NCI-H524 (cell line): Measurements from ENCODE around the gene HOATZ.

Experiments used
- DNase-seq, 2 experiments: peaks; one replicate each; lab custom pipeline; 2025; lab: John Stamatoyannopoulos, UW

Gene HOATZ

GRCh38 chr11:111549196-111549868 lies 34.8 kb downstream of the HOATZ start:
- DNase-seq: no peak

- no peak for DNase-seq
These were observed 35.3 kb downstream of the HOATZ start for GRCh38 chr11:111549869-111550203.

- no peak for DNase-seq
These were observed 35.7 kb downstream of the HOATZ start for GRCh38 chr11:111550258-111550657.

DNA sequence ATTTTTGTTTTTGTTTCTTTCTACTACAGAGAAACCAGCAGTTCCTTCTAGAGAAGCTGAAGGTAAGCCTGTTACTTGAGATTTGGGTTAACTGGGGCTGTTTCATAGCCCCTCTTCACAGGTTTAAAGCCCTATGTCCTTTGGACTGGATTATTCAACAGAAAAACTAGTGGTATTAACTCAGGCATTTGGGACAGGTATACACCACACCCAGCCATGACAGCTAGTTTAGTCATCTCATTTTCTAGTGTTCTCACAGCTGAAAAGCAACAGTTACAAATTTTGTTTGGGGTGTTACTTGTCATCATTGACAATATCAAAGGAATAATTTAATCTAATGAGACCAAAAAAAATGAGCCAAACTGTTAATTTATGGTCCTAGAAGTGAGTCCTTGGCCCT lies 40.0 kb downstream of the HOATZ start:
- no peak for DNase-seq

GRCh38 chr11:111555255-111555654 lies 40.7 kb downstream of the HOATZ start:
- no peak for DNase-seq

DNA sequence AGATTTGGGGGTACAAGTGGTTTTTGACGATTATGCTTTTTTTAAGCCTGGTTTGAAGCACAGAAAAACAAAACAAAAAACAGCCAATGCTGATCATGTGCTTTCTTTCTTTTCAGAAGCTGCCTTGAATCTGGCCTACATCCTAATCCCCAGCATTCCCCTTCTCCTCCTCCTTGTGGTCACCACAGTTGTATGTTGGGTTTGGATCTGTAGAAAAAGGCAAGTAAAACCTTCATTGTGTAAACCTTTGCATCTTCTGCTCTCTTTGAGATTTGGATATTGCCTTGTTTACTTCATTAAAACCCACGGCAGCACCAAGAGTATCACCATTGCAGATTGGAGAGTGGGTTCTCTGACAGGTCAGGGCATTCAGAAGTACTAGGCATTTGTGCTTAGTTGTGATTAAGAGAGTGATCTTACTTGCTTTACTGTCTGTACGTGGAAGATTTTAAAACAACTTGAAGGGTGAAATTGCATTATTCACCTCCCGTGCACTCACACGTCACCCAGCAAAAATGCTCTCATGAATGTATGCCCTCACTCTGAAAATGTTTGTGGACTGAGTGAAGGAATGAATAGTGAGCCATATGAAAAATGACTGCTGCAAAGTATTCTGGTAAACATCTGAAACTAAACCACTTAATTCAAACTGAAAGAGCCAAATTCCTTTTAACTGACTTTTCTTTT lies 43.0 kb downstream of the HOATZ start:
- DNase-seq: no peak

- DNase-seq: no peak
These were observed 45.4 kb downstream of the HOATZ start for GRCh38 chr11:111559800-111560464.

DNA sequence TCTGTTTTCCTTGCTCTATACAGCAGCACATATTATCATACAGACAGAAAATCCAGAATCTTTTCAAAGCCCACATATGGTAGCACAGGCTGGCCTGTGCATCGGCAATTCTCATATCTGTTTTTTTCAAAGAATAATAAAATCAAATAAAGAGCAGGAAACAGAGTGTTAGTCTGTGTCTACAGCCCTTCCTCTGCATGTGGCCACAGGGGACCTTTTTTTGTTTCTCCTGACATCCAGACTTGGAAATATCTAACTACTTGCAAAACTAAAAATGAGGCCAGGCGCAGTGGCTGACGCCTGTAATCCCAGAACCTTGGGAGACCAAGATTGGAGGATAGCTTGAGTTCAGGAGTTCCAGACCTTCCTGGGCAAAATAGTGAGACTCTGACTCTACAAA lies 46.2 kb downstream of the HOATZ start:
- DNase-seq: no peak

GRCh38 chr11:111561306-111561705 lies 46.7 kb downstream of the HOATZ start:
- no peak for DNase-seq

DNA sequence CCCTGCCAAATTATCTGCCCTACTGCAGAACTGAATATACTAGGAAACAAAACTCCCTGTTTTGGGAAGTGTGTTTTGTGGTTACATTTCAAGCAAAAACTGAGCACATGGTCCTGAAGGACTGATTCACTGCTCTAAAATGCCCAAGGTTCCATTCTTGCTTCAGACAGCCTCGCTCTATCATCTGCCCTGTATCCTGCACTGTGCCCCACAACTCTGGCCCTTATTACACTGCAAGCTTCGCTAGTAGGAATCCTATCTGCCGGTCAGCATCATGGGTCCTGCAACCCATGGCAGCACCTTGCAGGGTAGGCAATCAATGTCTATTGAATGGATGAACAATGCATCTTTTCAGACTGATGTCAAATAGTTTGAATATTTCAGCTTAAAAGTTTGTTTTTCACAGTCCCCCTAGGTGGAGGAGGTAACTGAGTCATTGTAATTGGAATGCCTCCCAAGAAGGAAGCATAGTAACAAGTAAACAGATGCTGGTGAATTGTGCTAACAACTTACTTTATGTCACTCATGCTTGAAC lies 47.3 kb downstream of the HOATZ start:
- no peak for DNase-seq

- no peak for DNase-seq
These were observed 48.3 kb downstream of the HOATZ start for GRCh38 chr11:111562692-111563389.

GRCh38 chr11:111565114-111565720 lies 50.6 kb downstream of the HOATZ start:
- DNase-seq: peak in 1 of 2 experiments; percentile 56

DNA sequence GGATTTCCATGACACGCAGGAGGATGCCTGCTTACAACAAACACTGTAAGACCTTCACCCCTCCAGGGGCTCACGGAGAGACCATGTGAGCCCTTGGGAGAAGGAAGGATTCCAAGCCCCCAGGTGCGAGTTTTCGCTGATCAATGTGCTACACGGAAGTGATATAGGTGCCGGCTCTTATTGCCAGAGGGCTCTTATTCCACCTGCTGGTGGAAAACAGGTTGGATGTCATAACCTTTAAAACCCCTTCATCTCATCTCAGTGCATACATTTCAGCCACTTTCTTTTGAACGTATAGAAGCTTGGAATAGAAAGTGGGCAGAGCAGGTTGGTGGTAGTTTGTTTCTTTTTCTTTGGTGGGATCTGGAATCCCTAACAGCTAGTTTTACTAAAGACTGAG lies 51.7 kb downstream of the HOATZ start:
- DNase-seq: no peak

DNA sequence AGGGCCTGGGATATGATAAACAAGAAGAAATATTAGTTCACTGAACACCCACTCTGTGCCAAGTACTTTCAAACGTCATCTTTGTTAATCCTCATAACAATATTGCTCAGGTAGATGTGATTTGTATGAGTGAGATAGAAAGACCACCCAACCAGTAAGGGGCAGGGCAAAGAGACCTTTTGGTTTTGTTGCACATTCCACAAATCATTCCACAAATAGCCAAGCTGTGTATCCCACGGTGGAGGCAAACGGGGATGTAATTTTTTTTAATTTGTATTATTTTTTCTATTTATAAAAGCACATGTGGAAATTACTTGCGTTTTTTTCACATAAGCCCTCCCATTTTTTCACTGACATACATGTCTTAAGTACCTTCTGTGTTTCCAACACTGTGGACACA lies 54.9 kb downstream of the HOATZ start:
- DNase-seq: no peak

- no peak for DNase-seq
These were observed 56.2 kb downstream of the HOATZ start for GRCh38 chr11:111570796-111571195.

DNA sequence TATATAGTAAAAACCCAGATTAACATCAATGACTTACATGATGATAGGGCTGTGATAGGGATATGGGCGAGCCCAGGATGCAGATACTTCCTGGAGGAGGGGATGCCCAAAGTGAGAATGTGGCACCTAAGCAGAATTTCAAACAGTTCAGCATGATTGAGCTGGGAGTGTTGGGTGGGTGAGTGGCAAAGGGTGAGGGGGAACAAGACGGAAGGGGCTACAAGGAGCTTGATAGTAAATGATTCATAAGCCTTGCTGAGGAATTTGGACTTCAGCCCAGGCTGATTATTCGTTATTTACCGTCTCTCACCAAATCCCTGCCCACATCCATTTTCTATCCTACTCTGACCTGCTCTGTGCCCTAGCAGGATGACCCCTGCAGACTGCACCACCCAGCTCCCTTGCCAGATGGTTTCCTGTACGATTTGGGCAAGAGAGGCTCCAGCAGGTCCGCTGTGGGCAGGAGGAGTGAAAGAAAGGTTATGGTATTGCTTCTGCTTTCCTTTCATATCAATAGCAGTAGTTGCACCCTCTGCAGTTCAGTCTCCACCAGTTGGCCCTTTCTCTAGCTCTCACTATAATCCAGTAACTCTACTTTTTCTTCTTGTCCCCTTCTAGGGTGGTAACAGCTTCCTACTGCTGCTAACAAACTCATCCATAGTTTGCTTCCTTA lies 57.4 kb downstream of the HOATZ start:
- no peak for DNase-seq

GRCh38 chr11:111572581-111572980 lies 58.0 kb downstream of the HOATZ start:
- no peak for DNase-seq

DNA sequence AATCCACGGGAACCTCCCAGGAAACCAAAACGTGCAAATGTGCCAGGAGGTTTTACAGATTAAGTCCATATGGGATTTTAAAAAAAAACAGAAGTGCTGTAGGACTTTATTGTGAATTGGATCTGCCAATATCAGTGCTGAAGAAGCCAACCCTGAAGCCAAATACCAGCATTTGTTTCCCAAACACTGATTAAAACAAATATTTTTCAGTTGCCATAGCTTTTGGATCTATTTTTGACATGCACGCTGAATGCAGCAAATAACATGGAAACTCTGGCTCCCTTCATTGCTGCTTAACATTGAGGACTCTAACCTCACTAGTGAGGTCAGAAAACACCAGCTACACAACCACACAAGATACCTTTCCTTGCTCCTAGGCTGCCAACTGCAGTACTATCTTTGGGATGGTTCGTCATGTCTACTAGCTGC lies 59.3 kb downstream of the HOATZ start:
- DNase-seq: peak in 1 of 2 experiments; percentile 15

- no peak for DNase-seq
These were observed 60.0 kb downstream of the HOATZ start for GRCh38 chr11:111574373-111575225.

DNA sequence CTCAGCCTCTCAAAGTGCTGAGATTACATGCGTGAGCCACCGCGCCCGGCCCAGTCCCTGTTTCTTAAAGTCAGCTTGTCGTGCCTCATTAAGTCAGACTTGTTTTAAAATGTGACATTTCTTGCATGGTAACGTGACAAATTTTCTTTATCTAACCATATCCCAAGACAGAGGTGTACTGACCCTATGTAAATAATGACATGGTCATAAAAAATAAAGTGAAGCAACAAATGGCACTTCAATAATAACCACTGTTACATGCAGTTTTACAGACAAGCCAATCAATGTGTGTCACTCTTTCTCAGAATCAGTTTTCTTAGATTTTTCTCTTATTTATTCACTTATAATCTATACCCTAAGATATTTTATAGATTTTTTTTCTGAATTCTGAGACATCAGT lies 61.2 kb downstream of the HOATZ start:
- DNase-seq: no peak

GRCh38 chr11:111577821-111578220 lies 63.2 kb downstream of the HOATZ start:
- DNase-seq: no peak
